Muscle layer of colon (tissue), 2 donors: Measurements from ENCODE around the gene ACOT8.
"Not testable (repeated sequence)": the region's sequence is repeated elsewhere in the genome, so short reads cannot be mapped to it uniquely, and the experiment has no call there.

ENCODE experiments used
- H3K27ac ChIP-seq: one replicate; pipeline ENCODE4 v1.7.0; 2013; ENCODE audit warnings: low read depth, mild to moderate bottlenecking, low read length, moderate library complexity
- H3K27me3 ChIP-seq, 2 donors: one replicate each; pipeline ENCODE4 v1.7.0; 2013; ENCODE audit warnings: low read length in 2 of 2, mild to moderate bottlenecking in 2 of 2; ENCODE audit not compliant: insufficient read depth in 2 of 2, control insufficient read depth in 1 of 2
- H3K36me3 ChIP-seq: one replicate; pipeline ENCODE4 v1.7.0; 2013; ENCODE audit warnings: mild to moderate bottlenecking, low read length; ENCODE audit not compliant: insufficient read depth
- H3K4me1 ChIP-seq: one replicate; pipeline ENCODE4 v1.7.0; 2013; ENCODE audit warnings: mild to moderate bottlenecking, low read length; ENCODE audit not compliant: insufficient read depth
- H3K4me3 ChIP-seq, 2 donors: one replicate each; pipeline ENCODE4 v1.7.0; 2013; ENCODE audit warnings: low read length in 2 of 2, low read depth in 1 of 2, mild to moderate bottlenecking in 1 of 2, moderate library complexity in 1 of 2
- H3K9ac ChIP-seq: one replicate; pipeline ENCODE4 v1.7.0; 2013; ENCODE audit warnings: low read length
- H3K9me3 ChIP-seq: one replicate; pipeline ENCODE4 v1.7.0; 2013; ENCODE audit warnings: mild to moderate bottlenecking, low read length
- donor health status: abdominal sarcoma.
- donor health status: Adenocarcinoma of cecum.

The ACOT8 gene

GRCh38 chr20:45798935-45799642 is 58.1 kb downstream of the ACOT8 start:
- H3K9ac ChIP-seq: no peak overlapping the region
- peaks cover 65% of the 10 kb centered on the region for H3K36me3 ChIP-seq
- H3K27ac ChIP-seq: no peak overlapping the region
- no peak overlapping the region for H3K4me3 ChIP-seq
- H3K9me3 ChIP-seq: no peaks in the 10 kb centered on the region
- H3K27me3 ChIP-seq: no peaks in the 10 kb centered on the region
- peaks cover 6% of the 10 kb centered on the region for H3K4me1 ChIP-seq

GRCh38 chr20:45797955-45798354 is 59.2 kb downstream of the ACOT8 start:
- H3K9me3 ChIP-seq, H3K27me3 ChIP-seq, H3K27ac ChIP-seq, H3K4me1 ChIP-seq, H3K4me3 ChIP-seq, H3K9ac ChIP-seq: not testable (repeated sequence)
- H3K36me3 ChIP-seq: peaks cover 59% of the 10 kb centered on the region

GRCh38 chr20:45797510-45797909 is 59.7 kb downstream of the ACOT8 start:
- not testable (repeated sequence) for H3K27me3 ChIP-seq, H3K27ac ChIP-seq, H3K9me3 ChIP-seq, H3K4me3 ChIP-seq, H3K9ac ChIP-seq
- peaks cover 10% of the 10 kb centered on the region for H3K4me1 ChIP-seq
- peaks cover 54% of the 10 kb centered on the region for H3K36me3 ChIP-seq

GRCh38 chr20:45796337-45797065 is 60.7 kb downstream of the ACOT8 start:
- H3K4me1 ChIP-seq: peaks cover 14% of the 10 kb centered on the region
- H3K4me3 ChIP-seq: no peak overlapping the region
- H3K27ac ChIP-seq: no peak overlapping the region
- H3K9ac ChIP-seq: no peak overlapping the region
- no peaks in the 10 kb centered on the region for H3K27me3 ChIP-seq
- H3K9me3 ChIP-seq: no peaks in the 10 kb centered on the region
- H3K36me3 ChIP-seq: peaks cover 44% of the 10 kb centered on the region

- peak overlapping the region; percentile 97 to 100 for H3K4me3 ChIP-seq
- H3K9ac ChIP-seq: peak overlapping the region; percentile 94
- H3K27me3 ChIP-seq: no peaks in the 10 kb centered on the region
- peak overlapping the region; percentile 98 for H3K27ac ChIP-seq
- no peaks in the 10 kb centered on the region for H3K9me3 ChIP-seq
- peaks cover 8% of the 10 kb centered on the region for H3K4me1 ChIP-seq
- peaks cover 30% of the 10 kb centered on the region for H3K36me3 ChIP-seq
These were observed 64.7 kb downstream of the ACOT8 start for GRCh38 chr20:45792317-45793118.
